ENCODE data around the gene PLAGL1. TPM values are rescaled to one million over a fixed set of nuclear protein-coding genes. Genes with fewer than 3 reads are reported as not detected.

Gene PLAGL1
- total RNA-seq: 3.2 and 4.3 TPM in 2 replicates

GRCh38 chr6:144008120-144008811 is at the start of gene PLAGL1:
Gene PLAGL1 (minus strand): TSS chr6:144008259. CDS start chr6:143948136, 60,123 bp downstream.

Other genes with a start within 250 kb of the PLAGL1 start
- 12.8 and 18.3 TPM in 2 replicates for gene LTV1, start 164.9 kb downstream of the PLAGL1 start, total RNA-seq
- not detected in 2 replicates for gene ZC2HC1B, start 143.8 kb downstream of the PLAGL1 start, total RNA-seq
- gene SF3B5, start 87.3 kb upstream of the PLAGL1 start, total RNA-seq: 81.7 and 101 TPM in 2 replicates
- gene STX11, start 142.3 kb upstream of the PLAGL1 start, total RNA-seq: 2.2 TPM in 1 of 2 replicates, not detected in the other

All from tracheal epithelial cell (primary cell).